SHP77 (cell line): Measurements from ENCODE around the gene STK11.
"Not testable (repeated sequence)": the region's sequence is repeated elsewhere in the genome, so short reads cannot be mapped to it uniquely, and the experiment has no call there.

ENCODE experiments used
- DNase-seq, 2 experiments: peaks; one replicate each; lab custom pipeline; 2025; lab: John Stamatoyannopoulos, UW

Gene STK11

GRCh38 chr19:1169921-1170885 is 35.4 kb upstream of the STK11 start:
- no peak for DNase-seq

- no peak for DNase-seq
Measured at GRCh38 chr19:1170938-1171754, 34.4 kb upstream of the STK11 start.

DNA sequence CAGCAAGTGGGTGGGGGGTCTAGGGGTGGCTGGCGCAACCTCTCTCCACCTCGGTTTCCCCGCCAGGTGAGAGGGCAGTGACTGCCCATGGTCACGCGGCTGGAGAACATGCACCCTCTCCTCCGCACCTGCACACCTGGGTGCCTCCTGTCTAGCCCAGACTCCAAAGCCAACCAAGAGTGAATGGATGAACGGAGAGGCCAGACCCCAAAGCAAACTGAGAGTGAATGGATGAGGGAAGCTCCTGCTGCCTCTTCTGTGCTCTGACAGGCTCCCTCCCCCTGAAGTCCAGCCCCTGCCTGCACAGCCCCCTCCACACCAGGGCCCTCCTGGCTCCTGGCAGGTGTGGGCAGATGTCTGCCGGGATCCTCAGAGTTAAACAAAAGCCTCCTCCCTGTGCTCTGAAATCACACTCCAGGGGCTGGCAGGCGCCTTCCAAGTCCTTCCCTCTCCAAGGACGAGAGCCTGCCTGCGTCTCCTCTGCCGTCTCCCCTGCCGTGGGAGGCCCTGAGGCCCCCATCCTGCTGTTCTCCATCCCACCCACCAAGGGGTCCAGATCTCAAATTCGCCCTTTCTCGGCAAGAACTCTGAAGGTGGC is 33.7 kb upstream of the STK11 start:
- DNase-seq, result no peak

DNA sequence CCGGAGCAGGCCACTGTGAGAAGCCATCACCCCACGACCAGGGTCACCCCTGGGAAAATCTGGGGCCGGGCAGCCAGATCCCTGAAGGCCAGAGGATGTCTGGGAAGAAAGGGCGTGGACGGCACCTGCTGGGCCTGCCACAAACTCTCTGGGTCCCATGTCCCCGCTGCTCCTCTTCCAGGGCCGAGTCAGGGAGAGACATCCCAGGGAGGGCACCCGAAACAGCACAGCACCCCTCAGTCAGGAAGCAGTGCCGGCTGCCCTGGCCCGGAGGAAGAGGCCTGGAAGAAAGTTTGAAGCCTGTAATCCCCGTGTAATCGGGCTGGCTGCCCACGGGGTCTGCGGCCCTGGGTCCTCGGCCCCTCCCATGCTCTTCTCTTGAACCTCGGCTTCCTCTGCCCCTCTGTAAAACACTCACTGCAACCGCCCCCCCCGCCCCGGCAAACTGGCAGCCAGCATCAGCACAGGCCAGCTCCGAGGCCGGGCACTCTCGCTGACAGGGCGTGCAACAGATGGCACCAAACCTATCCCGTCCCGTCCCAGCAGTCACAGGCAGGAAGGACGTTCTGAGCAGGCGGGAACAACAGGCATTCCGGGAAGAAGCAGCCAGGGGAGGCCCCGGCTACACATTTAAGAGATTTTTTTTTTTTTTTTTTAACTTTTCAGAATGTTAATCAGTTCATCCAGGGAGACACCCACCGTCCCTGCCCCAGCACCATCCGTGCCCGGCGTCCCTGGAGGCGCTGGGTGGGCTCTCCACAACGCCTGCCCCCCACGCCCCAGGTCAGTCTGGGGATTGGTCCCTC is 33.0 kb upstream of the STK11 start:
- no peak for DNase-seq

- no peak for DNase-seq
Measured at GRCh38 chr19:1173159-1173844, 32.3 kb upstream of the STK11 start.

- peak; percentile 67 to 71 for DNase-seq
Measured at GRCh38 chr19:1173845-1174809, 31.5 kb upstream of the STK11 start, which contains the start of gene SBNO2. TSS of gene SBNO2 (minus strand) at chr19:1174268. CDS start at chr19:1154276, 19,992 bp downstream.

DNA sequence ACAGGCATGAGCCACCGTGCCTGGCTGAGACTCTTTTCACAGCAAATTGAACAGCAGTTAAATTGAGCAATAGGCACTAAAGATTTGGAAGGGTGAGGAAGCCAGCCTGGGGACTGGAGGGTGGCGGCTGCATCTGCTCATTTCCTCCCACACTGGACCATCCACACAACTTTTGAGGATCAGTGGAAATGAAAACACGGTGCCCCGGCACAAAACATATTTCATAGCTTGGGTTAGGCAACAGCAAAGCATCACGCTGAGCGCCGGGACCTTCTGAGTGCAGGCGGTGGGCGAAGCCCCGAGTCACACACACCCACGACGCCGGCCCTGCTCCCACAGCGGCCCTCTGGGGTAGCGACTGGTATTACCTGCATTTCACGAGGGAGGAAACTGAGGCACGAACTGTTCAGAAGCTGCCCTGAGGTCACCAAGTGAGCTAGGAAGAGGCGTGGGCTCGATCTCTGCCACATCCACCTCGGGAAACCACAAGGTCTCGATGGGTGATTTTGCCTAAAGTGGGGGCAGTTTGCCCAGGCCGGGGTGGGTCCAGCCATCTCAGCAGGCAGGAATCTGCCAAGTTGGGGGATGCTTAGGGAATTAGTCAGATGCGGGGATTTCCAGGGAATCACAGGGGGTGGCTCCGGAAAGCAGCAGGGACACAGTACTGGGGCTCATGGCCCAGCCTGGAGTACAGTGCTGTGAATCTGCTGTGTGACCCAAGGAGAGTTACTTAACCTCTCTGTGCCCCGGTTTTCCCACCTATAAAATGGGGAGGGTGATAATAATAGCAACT is 28.1 kb upstream of the STK11 start:
- DNase-seq, result no peak

GRCh38 chr19:1181606-1182005 is 24.0 kb upstream of the STK11 start:
- DNase-seq, result no peak

GRCh38 chr19:1182068-1182467 is 23.5 kb upstream of the STK11 start:
- DNase-seq, result no peak

- DNase-seq, result no peak
Measured at GRCh38 chr19:1182727-1183126, 22.9 kb upstream of the STK11 start.

DNA sequence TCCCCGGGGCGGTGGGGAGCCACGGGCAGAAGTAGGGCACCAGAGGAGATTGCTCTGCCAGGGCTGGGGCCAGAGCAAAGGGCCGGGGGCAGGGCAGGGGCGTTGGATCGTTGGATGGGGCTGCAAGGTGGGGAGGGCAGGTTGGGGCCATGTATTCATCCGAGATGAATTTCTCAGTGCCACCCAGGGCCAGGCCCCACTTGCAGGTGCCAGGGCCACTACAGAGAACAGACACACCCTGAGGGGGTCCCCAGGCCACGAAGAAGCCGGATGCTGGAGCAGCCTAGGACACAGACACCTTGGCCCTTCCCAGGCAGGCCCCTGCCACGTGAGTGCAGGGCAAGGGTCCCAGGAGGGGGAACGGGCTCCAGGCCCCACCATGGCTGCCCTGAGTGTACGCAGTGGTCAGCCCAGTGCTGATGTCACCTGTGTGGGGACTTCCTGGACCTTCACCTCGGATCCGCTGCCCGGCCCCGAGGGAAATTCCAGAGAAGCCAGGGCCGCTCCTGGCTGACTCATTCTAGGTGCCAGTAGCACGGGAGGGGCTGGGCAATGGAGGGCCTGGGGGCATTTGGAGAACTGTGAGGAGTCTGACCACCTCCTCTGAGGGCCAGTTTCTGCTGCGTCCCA is 21.9 kb upstream of the STK11 start:
- DNase-seq, result no peak

- no peak for DNase-seq
Measured at GRCh38 chr19:1189419-1189818, 16.2 kb upstream of the STK11 start.

DNA sequence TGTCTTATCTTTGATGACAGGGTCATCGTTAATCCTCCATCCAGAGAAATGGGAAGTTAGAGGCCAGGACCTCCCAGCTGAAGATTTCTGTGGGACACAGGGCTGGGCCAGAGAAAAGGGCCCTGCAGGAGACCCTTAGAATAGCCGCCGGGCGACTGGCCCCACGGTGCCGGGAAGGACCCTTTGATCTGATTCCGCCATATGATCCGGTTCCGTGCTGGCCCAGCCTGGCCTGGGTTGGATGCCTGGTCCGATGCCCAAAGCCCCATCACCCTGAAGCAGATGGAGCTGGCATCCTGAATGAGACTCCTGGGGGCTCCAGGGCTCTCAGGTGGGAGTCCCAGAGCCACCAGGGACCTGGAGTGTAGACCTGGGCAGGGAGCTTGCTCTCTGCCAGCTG is 6.0 kb upstream of the STK11 start:
- DNase-seq, result no peak

- DNase-seq, result not testable (repeated sequence)
Measured at GRCh38 chr19:1200614-1201013, 5.0 kb upstream of the STK11 start.

DNA sequence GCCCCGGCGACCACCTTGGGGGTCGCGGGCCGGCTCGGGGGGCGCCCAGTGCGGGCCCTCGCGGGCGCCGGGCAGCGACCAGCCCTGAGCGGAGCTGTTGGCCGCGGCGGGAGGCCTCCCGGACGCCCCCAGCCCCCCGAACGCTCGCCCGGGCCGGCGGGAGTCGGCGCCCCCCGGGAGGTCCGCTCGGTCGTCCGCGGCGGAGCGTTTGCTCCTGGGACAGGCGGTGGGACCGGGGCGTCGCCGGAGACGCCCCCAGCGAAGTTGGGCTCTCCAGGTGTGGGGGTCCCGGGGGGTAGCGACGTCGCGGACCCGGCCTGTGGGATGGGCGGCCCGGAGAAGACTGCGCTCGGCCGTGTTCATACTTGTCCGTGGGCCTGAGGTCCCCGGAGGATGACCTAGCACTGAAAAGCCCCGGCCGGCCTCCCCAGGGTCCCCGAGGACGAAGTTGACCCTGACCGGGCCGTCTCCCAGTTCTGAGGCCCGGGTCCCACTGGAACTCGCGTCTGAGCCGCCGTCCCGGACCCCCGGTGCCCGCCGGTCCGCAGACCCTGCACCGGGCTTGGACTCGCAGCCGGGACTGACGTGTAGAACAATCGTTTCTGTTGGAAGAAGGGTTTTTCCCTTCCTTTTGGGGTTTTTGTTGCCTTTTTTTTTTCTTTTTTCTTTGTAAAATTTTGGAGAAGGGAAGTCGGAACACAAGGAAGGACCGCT is 729 bp downstream of the STK11 start:
- no peak for DNase-seq

- no peak for DNase-seq
Measured at GRCh38 chr19:1206864-1207450, 1.4 kb downstream of the STK11 start.

DNA sequence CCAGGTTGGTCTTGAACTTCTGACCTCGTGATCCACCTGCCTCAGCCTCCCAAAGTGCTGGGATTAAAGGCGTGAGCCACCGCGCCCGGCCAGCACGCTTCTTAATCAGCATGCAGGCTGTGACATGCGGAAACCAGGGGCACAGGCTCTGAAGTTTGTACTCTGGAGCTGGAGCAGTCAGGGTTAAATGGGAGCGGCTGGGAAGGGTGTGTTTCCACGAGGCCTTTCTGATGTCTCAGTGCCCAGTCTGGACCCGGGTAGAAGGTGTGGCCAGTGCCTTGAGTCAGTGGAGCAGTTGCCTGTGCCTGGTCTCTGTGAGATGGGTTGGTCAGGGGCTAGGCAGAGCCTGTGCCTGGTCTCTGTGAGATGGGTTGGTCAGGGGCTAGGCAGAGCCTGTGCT is 3.3 kb downstream of the STK11 start:
- not testable (repeated sequence) for DNase-seq

DNA sequence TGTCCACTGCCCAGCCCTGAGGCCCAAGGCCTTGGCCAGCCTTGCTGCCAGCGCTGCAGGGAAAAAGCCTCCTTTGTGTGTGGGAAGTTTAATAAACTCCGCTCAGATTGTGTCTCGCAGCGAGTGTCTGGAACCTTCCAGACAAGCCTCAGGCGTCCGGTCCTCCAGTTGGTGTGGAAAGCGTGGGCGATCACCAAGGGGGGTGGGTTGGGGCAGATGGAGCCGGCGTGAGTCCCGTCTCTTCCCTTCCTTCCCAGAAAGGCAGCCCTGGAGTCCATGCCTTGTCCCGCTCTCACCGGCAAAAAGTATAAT is 4.6 kb downstream of the STK11 start:
- no peak for DNase-seq
